Epithelial cell of proximal tubule (primary cell): ENCODE results near the gene PDCL3. TPM values are rescaled to one million over a fixed set of nuclear protein-coding genes. Genes with fewer than 3 reads are reported as not detected.

Experiments
- DNase-seq: peaks from one replicate; pipeline ENCODE4 v3.0.0-alpha.2; 2011; ENCODE audit warnings: low read depth
- H3K4me3 ChIP-seq: 2 replicates; pipeline ENCODE4 v1.5.1; 2011; ENCODE audit warnings: low read depth, mild to moderate bottlenecking, low read length
- CTCF ChIP-seq: conservative IDR thresholded peaks from 2 replicates; pipeline ENCODE4 v1.5.1; 2012; ENCODE audit warnings: low read depth, mild to moderate bottlenecking, low read length
- total RNA-seq: library from RNA; depleted of rRNA; stranded (reverse); fragments of >200 nt; gene quantifications from 2 replicates; pipeline ENCODE4 v1.2.3, GENCODE V29; 2015

Gene PDCL3
- total RNA-seq, 1 donor from 2014 or later, result 20.8 TPM

GRCh38 chr2:100526868-100527267 is 35.9 kb upstream of the PDCL3 start:
- DNase-seq, result no peak
- no peak overlapping the region for H3K4me3 ChIP-seq
- no peak for TF ChIP-seq CTCF

GRCh38 chr2:100527440-100528015 is 35.3 kb upstream of the PDCL3 start:
- no peak overlapping the region for H3K4me3 ChIP-seq
- no peak for TF ChIP-seq CTCF
- DNase-seq, result no peak

- TF ChIP-seq CTCF, result no peak
- H3K4me3 ChIP-seq, result no peak overlapping the region
- DNase-seq, result no peak
Measured at GRCh38 chr2:100529176-100529575, 33.6 kb upstream of the PDCL3 start.

GRCh38 chr2:100529900-100530299 is 32.9 kb upstream of the PDCL3 start:
- H3K4me3 ChIP-seq, result no peak overlapping the region
- no peak for DNase-seq
- no peak for TF ChIP-seq CTCF

GRCh38 chr2:100535855-100536254 is 26.9 kb upstream of the PDCL3 start:
- DNase-seq, result no peak
- H3K4me3 ChIP-seq, result no peak overlapping the region
- TF ChIP-seq CTCF, result no peak

- no peak for TF ChIP-seq CTCF
- H3K4me3 ChIP-seq, result no peak overlapping the region
- no peak for DNase-seq
Measured at GRCh38 chr2:100537918-100538317, 24.9 kb upstream of the PDCL3 start.

GRCh38 chr2:100539221-100539620 is 23.6 kb upstream of the PDCL3 start:
- no peak for DNase-seq
- no peak overlapping the region for H3K4me3 ChIP-seq
- TF ChIP-seq CTCF, result no peak
